Mesodermal cell (in vitro differentiated cells): ENCODE data around the gene SRGAP1.

ENCODE experiments used
- H3K27ac ChIP-seq: 2 replicates; pipeline ENCODE4 v1.7.0; 2013; ENCODE audit warnings: mild to moderate bottlenecking, low read depth, low read length, moderate library complexity; ENCODE audit not compliant: severe bottlenecking
- H3K36me3 ChIP-seq: 2 replicates; pipeline ENCODE4 v1.7.1; 2013; ENCODE audit warnings: mild to moderate bottlenecking, low read length, moderate library complexity; ENCODE audit not compliant: control insufficient read depth, insufficient read depth
- H3K4me1 ChIP-seq: one replicate; pipeline ENCODE4 v1.7.1; 2013; ENCODE audit warnings: mild to moderate bottlenecking, low read length; ENCODE audit not compliant: insufficient read depth, control insufficient read depth, poor library complexity, severe bottlenecking
- H3K4me3 ChIP-seq: 2 replicates; pipeline ENCODE4 v1.7.0; 2013; ENCODE audit warnings: low read length, control low read depth, mild to moderate bottlenecking; ENCODE audit not compliant: insufficient read depth, poor library complexity, severe bottlenecking; ENCODE audit errors: extremely low read depth
- H3K9me3 ChIP-seq: 2 replicates; pipeline ENCODE4 v1.7.1; 2013; ENCODE audit warnings: mild to moderate bottlenecking, low read length, moderate library complexity; ENCODE audit not compliant: control insufficient read depth
- WGBS, 2 experiments: methylation state at CpG; one replicate each; pipeline ENCODE4 v1.1.5; 2013; ENCODE audit warnings: missing lambda C conversion rate in 2 of 2; ENCODE audit not compliant: insufficient coverage in 2 of 2; 5-methylcytosine and 5-hydroxymethylcytosine counted together

SRGAP1 gene

DNA sequence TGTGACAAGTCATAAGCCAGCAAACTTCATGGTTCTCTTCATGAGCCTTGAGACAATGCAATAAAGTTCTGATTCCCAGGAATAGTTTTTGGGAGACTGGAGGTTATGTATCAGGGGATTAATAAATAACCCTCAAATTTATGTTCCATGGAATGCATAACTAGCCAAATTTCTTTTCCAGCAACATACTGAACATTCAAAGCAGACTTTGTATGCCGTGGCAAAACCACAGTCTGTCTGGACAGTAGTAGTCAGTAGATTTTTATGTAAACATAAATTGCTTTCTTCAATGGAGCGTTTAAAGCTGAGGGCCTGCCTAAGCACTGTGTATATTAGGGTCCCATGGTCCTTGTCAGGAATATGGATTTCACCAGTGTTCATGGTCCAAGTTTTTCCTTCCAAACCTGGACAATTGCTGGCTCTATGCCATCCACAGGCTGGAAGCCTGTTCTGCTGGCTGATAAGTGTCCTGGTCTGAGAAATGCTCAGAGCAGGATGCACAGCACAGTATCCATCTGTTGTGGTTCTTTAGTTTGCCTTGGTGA, 144.9 kb downstream of the SRGAP1 start:
- WGBS, 2 experiments, result 100% methylated on average over 1 to 2 of the region's 2 CpGs
- Histone ChIP-seq H3K9me3 (no peaks in the 10 kb centered on the region), H3K4me1 (peaks cover 3% of the 10 kb centered on the region), H3K27ac (no peak overlapping the region), H3K36me3 (peaks cover 3% of the 10 kb centered on the region), H3K4me3 (no peak overlapping the region)

DNA sequence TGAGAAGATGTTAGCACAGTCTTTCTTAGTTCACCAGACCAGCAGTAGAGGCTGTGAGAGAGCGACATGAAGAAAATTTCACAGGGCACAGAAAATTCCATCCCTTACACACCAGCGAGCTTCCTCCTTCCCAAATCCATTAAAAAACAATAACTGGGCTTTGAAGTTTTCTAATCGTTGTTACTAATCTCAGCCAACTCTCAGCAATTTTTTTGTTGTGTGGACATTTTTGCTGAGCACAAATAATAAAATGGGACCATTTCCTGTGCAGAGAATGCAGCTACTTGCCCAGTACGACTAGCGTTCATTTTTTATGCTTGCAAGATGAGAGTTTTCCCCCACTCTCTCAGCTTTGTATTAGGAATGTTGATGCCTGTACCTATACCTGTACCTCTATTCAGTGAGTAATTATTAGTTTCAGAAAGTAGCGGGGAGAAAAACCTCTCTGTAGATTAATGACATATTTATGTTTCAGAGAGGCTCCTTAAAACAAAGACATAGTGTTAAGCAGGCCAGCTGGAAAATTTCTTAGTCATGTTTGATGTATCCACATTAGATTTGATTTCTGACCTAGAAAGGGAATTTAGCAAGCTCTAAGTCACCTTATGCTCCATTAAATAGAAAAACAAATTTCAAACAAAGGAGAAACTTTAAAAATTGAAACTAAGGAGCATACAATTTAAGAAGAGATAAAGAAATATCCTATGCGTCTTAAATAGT, 146.5 kb downstream of the SRGAP1 start:
- WGBS, 2 experiments, result 89 to 93% methylated on average over 3 to 4 of the region's 7 CpGs
- no peak overlapping the region for H3K4me3 ChIP-seq
- H3K4me1 ChIP-seq, result peaks cover 3% of the 10 kb centered on the region
- H3K9me3 ChIP-seq, result no peaks in the 10 kb centered on the region
- no peak overlapping the region for H3K27ac ChIP-seq
- no peaks in the 10 kb centered on the region for H3K36me3 ChIP-seq

DNA sequence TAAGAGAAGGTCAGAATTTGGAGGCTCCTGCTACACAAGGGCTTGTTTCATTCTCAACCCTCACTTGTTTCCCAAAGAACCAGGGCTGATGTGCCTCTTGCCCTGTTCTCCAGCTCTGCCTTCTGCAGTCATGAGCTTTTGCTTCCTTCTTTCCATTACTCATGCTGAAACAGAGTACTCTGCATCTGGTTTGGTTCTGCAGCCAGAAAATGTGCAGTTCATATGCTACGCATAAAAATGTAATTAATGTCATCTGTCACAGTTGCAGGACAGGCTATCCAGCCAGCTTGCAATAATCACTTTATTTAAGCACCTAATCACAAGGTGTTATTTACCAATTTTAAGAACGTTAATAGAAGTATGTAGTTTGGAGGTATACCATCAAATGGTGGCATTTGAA, 150.2 kb downstream of the SRGAP1 start:
- Histone ChIP-seq H3K9me3 (no peaks in the 10 kb centered on the region), H3K27ac (no peak overlapping the region), H3K36me3 (no peaks in the 10 kb centered on the region), H3K4me3 (no peak overlapping the region), H3K4me1 (peaks cover 3% of the 10 kb centered on the region)
- WGBS, 2 experiments, result 83% methylated on average over 1 of the region's 2 CpGs; no CpG with 5 or more reads in 1 of the 2 experiments

DNA sequence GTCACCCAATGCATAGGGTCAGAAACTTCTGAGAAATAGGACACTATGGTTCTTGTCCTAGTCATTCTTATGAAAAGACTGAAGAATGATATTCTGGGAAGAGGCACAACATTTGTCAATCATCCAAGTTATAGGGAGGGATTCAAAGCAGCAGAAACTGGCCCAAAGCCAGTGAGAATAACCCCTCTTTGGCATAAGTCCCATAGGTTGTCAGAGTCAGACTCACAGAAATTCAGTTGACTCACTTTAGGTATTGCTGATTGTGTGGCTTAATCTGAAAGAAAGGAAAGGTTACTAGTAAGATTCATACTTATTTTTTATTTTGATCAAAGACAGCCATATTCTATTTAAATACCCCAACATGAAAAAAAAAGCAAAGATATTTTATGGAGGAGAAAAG, 151.0 kb downstream of the SRGAP1 start:
- peaks cover 3% of the 10 kb centered on the region for H3K4me1 ChIP-seq
- H3K27ac ChIP-seq, result no peak overlapping the region
- no peaks in the 10 kb centered on the region for H3K36me3 ChIP-seq
- no peak overlapping the region for H3K4me3 ChIP-seq
- H3K9me3 ChIP-seq, result no peaks in the 10 kb centered on the region

DNA sequence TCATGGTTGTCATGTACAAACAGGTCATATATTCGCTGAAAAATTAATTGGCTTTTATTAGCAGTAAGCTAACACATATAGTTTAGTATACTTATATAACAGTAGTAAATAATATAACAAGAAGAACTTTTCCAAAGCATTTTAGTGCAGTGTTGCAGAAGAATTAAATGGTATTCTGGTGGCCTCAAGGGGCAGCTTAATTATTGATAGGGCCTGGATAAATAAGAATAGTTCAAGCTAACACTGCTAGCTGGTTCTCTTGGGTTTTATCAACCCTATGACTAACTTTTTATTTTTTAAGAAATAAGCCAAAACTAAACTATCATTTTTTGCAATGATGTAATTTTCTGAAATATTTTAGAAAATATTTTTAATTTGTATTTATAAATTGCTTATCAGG, 152.1 kb downstream of the SRGAP1 start:
- Histone ChIP-seq H3K4me3 (no peak overlapping the region), H3K36me3 (no peaks in the 10 kb centered on the region), H3K27ac (no peak overlapping the region), H3K4me1 (peaks cover 3% of the 10 kb centered on the region), H3K9me3 (no peaks in the 10 kb centered on the region)
- WGBS, 2 experiments, result no CpG with 5 or more reads among the region's 1 CpG

DNA sequence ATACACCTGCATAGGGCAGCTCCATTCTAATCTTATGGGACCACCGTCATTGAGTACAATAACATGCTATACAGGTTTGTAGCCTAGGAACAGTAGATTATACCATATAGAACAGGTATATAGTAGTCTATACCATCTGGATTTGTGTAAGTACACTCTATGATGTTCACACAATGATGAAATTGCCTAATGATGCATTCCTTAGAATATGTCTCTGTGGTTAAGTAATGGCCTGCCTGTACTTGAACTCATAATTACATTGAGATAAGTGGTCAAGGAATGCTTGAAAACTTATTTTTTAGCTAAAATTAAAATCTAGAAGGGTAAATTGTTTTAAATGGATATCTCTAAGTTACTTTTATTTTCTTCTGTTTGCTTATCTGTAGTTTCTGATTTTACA, 152.7 kb downstream of the SRGAP1 start:
- H3K4me3 ChIP-seq, result no peak overlapping the region
- H3K27ac ChIP-seq, result no peak overlapping the region
- H3K4me1 ChIP-seq, result peaks cover 3% of the 10 kb centered on the region
- H3K36me3 ChIP-seq, result no peaks in the 10 kb centered on the region
- no CpG with 5 or more reads among the region's 1 CpG for WGBS, 2 experiments
- H3K9me3 ChIP-seq, result no peaks in the 10 kb centered on the region

DNA sequence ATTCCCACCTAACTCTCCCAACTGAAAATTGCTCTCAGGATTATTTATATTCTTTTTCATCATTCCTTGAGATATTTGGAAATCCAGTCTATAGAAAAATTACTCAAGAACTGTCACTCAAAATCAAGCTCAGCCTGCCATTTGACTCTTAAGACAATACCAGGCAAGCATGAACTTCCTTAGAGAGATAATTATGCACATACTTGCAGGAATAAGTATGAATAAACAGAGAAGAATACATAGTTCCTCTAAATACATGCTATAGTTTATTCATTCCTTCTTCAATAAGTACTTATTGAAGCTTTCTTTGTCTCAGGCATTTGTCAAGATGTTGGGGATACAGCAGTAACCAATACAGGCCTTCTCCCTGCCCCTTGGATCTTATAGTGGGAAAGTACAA, 154.1 kb downstream of the SRGAP1 start:
- Histone ChIP-seq H3K36me3 (no peaks in the 10 kb centered on the region), H3K9me3 (no peaks in the 10 kb centered on the region), H3K27ac (no peak overlapping the region), H3K4me3 (no peak overlapping the region), H3K4me1 (no peaks in the 10 kb centered on the region)

DNA sequence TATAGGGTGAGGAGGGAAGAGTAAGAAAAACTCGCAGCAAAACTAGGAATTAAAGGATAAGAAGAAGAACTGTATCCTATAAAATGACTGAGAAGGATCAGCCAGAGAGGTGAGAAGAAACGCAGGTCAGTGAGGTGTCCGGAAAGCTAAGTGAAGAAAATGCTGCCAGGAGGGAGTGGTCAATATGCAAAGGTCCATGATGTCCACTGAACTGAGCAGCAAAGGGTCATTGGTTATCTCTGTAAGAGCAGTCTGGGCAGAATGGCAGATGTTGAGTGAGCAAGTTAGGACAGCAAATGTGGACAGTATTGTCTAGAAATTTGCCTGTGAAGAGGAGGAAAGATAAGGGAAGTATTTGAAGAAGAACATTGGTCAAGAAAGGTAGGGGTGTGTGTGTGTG, 155.4 kb downstream of the SRGAP1 start:
- Histone ChIP-seq H3K4me1 (no peaks in the 10 kb centered on the region), H3K4me3 (no peak overlapping the region), H3K36me3 (no peaks in the 10 kb centered on the region), H3K9me3 (no peaks in the 10 kb centered on the region), H3K27ac (no peak overlapping the region)
- 95 to 100% methylated on average over 3 of the region's 3 CpGs for WGBS, 2 experiments

DNA sequence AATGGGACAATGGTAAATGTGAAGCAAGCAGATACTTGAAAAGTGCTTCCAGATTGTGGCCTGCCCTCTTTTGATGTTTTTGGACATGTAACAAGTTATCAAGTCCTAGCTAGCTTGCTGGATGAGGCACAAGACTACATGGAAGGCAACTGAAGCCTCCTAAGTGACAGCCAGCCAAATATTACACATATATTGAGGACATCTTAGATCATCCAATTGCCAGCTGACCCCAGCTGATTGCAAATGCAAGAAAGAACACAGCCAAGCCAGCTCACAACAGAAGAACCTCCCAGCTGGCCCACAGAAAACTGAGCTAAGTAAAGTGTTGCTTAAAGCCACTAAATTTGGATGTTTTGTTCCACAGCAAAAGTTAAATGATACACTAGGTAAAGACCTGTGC, 156.9 kb downstream of the SRGAP1 start:
- Histone ChIP-seq H3K4me3 (no peak overlapping the region), H3K9me3 (no peaks in the 10 kb centered on the region), H3K4me1 (no peaks in the 10 kb centered on the region), H3K36me3 (no peaks in the 10 kb centered on the region), H3K27ac (no peak overlapping the region)

DNA sequence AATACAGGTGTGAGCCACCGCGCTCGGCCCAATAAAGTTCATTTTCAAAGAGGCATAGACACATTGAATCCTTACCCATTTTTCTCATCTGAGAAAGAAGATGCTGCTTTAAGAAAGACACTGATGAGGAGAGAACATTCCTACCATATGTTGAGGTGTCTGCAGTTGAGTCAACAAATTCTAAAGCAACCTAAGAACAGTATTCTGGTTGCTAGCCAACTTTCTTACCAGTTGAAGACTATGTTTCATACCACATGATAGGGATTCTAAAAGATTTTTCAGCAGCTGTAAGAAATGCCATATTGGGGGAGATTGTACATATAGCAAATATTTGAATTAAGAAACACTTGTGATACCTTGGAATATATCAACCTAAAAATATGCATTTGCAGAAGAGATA, 160.1 kb downstream of the SRGAP1 start:
- Histone ChIP-seq H3K27ac (no peak overlapping the region), H3K4me3 (no peak overlapping the region), H3K4me1 (peaks cover 1% of the 10 kb centered on the region), H3K9me3 (no peaks in the 10 kb centered on the region), H3K36me3 (no peaks in the 10 kb centered on the region)
- 100% methylated on average over 1 to 2 of the region's 3 CpGs for WGBS, 2 experiments

DNA sequence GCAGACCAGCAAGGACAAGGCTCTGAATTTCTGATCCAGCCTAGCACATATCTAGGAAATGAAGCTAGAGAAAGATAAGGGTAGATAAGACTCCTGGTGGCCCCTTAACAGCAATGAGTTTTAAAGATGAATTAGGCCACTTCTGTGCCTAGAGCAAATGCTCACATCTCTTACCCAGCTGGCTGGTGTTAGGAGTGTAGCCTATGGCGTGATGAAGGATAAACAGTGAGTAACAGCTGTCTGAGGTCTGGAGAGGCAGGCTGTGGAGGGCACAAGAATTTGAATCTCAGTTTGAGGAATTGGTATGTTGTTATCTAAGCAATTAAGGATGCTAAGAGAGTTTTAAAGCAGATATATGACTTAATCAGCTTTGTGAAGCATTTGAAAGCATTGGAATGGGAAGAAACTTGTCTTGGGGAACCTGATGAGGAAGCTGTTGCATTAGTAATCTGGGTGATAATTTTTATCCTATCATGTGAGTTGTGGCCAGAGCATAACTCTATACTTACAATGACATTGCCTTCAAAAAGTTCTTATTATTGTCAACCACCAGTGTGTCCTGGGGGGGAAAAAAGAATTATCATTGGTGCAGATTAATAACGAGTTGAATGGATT, 161.8 kb downstream of the SRGAP1 start:
- no peaks in the 10 kb centered on the region for H3K36me3 ChIP-seq
- H3K4me1 ChIP-seq, result peaks cover 11% of the 10 kb centered on the region
- peak overlapping the region; percentile 11 for H3K27ac ChIP-seq
- 80 to 100% methylated on average over 1 of the region's 2 CpGs for WGBS, 2 experiments
- no peaks in the 10 kb centered on the region for H3K9me3 ChIP-seq
- H3K4me3 ChIP-seq, result no peak overlapping the region
